T follicular helper cell (primary cell): ENCODE results near the gene HRH1.
"Not testable (repeated sequence)": the region's sequence is repeated elsewhere in the genome, so short reads cannot be mapped to it uniquely, and the experiment has no call there.

Source experiments
- DNase-seq: peaks from one replicate; pipeline ENCODE4 v3.0.0-alpha.2; 2020; ENCODE audit warnings: low read depth

HRH1 gene

DNA sequence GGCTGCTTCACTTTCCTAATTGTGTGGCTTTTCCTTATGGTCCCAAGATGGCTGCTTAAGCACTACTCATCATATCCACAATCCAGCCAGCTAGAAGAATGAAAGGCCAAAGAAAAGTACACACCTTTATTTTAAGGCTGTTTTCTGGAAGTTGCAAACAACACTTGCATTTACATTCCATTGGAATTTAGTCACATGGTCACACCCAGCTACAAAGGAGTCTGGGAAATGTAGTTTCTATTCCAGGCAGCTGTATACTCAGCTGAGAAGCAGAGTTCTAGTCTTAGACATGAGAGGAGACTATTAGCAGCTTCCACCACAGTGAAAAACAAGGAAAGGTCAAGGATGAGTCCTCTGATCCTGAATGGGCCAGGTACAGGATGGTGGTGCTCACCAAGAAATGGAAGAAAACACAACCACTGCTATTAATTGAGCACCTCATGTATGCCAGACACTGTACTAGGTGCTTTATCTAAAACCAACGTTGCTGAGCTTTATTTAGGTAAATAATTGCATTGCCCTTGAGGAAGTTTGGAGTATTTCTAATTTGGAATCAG lies 89.9 kb downstream of the HRH1 start:
- DNase-seq: no peak

DNA sequence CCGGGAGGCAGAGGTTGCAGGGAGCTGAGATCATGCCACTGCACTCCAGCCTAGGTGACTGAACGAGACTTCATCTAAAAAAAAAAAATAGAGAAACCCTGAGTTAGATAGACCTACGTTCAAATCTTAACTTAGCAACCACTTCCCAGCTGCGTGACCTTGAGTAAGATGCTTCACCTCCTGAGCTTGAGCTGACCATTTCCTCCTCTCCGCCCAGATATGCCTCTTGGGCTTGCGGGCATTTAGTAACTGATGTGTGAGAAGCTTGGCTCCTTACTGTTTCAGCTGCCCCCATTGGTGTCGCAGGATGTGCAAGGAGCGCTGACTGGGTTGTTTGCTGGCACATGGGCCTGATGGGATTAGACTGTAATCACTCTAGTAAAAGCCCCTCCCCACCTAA lies 91.0 kb downstream of the HRH1 start:
- no peak for DNase-seq

DNA sequence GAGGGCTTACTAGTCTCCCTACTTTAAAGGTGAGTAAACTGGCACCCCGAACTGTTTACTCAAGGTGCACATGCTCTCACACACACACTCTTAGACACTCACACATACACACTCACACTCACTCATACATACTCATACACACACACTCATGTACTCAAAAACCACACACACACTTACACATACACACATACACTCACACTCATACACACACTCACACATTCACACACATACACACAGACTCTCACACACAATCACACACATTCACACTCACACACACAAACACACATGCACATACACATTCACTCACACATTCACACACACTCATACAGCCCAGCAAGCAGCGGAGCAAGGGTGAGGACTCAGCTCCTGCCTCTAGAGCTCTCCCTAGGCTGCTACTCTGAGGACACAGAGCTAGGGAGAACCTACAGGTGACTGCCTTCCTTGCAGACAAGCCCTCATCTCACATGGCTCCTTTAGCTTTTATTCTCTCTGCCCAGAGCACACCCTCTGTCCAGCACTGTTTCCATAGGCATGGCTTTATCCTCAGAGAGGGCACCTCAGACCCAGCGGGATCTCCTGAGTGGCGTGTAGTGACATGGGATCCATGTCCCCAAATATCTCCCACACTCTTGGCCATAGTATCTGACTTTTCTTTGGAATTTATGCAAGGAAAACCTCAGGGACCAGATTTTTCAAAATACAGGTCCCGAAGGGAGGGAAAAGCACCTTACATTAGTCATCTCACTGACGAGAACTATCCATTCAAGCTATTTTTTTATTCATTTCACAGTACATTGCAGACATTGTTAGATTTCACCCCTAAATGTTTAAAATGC lies 91.8 kb downstream of the HRH1 start:
- no peak for DNase-seq

DNA sequence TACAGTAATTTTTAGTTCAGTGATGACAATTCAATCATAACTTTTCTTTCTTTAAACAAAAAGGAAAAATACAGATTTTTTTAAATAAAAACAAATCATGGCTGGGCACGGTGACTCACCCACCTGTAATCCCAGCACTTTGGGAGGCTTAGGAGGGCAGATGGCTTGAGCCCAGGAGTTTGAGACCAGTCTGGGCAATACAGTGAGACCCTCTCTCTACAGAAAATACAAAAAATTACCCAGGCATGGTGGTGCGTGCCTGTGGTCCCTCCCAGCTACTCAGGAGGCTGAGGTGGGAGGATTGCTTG lies 92.3 kb downstream of the HRH1 start:
- no peak for DNase-seq

DNA sequence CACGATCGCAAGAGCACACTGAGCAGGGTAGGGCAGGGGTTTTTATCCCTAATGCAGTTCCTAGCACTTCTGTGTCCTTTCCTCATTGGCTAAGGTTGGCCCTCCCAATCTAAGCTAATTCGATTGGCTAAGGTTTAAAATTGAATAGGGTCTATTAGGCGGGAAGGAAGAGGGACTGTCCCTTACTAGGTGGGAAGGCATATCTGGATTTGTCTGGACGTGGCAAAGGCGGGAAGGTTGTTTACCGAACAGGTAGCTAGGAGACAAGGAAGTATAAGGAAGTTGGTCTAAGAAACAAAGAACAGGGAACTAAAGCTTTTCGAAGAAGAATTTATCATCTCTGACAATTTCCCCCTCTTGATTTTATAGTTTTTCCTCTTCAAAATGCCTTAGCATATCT lies 93.1 kb downstream of the HRH1 start:
- DNase-seq: no peak

DNA sequence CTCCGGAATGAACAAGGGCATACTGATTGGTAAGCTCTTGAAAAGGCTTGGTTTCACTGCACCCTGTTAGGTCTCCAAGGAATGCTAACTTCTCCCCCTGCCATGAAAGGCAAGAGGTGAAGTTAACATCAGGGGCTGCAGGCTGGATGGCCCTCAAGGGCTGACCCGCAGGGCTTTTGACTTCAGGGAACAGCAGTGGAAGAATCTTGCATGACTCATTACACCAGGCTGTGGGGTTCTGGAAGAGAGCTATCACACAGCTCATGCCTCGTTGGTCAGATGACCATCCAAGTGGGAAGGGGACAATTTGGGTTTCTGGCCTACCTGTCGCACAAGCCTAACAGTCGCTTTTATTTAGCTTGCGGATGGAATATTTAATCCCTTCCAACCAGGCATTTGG lies 94.3 kb downstream of the HRH1 start:
- no peak for DNase-seq

DNA sequence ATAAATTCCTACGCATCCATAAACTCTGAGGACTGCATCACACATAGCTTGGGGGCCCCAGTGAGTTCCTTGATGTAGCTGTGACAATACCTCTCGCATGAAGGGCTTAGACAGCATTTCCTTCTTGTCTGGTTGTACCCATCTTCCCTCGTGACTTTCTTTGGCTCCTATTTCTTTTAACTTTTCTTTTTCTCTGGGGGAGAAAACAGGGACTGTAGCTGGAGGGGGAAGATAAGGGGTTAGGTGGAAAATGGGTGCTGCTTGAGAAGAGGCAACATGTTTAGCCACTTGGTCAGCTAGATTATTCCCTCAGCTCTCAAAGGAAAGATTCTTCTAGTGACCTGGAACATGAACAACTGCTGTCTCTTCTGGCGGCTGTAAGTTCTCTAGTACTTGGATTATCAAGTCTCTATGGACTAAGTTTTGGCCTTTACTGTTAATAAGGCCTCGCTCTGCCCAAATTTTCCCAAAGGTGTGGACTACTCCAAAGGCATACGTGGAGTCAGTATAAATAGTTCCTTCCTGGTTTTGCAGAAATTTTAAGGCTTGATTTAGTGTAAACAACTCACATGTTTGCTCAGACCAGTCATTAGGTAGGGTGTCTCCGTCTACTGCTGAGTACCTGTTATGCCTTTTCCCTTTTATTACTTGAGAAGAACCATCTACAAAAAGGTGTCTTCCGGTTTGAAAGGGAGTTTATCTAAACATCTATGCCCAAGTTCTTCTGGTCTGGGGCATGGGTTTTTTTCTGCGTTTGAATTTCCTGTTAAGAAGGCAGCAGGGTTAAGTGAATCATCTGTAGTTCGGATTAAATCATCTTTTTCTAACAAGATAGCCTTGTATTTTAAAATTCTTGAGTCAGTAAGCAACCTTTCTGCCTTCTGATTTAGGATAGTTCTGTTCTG lies 96.9 kb downstream of the HRH1 start:
- DNase-seq: no peak

DNA sequence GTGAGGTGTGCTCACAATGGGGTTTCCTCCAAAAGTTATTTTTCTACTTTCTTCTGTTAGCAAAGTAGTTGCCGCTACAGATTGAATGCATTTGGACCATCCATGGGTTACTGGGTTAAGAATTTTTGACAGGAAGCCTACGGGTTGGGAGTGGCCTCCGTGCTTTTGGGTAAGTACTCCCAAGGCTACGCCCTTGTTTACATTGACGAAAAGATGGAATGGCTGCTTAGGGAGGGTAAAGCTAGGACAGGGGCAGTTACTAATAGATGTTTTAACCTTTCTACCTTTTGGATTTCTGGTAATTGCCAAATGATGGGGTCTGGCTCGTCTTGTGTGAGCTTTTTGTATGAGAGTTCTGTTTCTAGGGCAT lies 97.5 kb downstream of the HRH1 start:
- no peak for DNase-seq

DNA sequence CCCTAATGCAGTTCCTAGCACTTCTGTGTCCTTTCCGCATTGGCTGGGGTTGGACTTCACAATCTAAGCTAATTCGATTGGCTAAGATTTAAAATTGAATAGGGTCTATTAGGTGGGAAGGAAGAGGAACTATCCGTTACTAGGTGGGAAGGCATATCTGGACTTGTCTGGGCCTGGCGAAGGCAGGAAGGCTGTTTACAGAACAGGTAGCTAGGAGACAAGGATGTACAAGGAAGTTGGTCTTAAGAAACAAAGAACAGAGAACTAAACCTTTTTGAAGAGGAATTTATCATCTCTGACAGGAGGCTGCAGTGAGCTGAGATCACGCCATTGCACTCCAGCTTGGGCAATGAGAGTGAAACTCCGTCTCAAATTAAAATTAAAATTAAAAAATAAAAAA lies 100.6 kb downstream of the HRH1 start:
- no peak for DNase-seq

DNA sequence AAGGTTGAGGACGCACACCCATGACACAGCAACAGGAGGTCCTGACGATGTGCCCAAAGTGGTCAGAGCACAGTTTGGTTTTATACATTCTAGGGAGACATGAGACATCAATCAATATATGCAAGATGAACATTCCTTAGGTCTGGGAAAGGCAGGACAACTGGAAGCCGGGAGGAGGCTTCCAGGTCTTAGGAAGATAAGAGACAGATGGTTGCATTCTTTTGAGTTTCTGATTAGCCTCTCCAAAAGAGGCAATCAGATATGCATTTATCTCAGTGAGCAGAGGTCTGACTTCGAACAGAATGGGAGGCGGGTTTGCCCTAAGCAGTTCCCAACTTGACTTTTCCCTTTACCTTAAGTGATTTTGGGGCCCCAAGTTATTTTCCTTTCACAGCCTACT lies 101.2 kb downstream of the HRH1 start:
- not testable (repeated sequence) for DNase-seq

DNA sequence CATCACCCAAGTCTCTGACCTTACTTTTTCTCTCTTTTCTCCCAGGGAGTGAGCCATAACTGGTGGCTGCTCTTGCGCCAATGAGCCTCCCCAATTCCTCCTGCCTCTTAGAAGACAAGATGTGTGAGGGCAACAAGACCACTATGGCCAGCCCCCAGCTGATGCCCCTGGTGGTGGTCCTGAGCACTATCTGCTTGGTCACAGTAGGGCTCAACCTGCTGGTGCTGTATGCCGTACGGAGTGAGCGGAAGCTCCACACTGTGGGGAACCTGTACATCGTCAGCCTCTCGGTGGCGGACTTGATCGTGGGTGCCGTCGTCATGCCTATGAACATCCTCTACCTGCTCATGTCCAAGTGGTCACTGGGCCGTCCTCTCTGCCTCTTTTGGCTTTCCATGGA lies 104.7 kb downstream of the HRH1 start:
- no peak for DNase-seq

DNA sequence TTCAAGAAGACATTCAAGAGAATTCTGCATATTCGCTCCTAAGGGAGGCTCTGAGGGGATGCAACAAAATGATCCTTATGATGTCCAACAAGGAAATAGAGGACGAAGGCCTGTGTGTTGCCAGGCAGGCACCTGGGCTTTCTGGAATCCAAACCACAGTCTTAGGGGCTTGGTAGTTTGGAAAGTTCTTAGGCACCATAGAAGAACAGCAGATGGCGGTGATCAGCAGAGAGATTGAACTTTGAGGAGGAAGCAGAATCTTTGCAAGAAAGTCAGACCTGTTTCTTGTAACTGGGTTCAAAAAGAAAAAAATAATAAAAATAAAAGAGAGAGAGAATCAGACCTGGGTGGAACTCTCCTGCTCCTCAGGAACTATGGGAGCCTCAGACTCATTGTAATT lies 106.2 kb downstream of the HRH1 start:
- no peak for DNase-seq

DNA sequence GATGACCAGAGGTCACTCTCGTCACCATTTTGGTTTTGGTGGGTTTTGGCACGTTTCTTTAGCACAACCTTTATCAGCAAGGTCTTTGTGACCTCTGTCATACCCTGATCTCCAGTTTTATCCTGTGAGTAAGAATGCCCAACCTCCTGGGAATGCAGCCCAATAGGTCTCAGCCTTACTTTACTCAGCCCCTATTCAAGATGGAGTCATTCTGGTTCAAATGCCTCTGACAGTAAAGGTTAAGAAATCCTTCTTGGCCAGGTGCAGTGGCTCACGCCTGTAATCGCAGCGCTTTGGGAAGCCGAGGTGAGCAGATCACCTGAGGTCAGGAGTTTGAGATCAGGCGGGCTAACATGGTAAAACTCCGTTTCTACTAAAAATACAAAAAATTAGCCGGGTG lies 114.7 kb downstream of the HRH1 start:
- DNase-seq: no peak

DNA sequence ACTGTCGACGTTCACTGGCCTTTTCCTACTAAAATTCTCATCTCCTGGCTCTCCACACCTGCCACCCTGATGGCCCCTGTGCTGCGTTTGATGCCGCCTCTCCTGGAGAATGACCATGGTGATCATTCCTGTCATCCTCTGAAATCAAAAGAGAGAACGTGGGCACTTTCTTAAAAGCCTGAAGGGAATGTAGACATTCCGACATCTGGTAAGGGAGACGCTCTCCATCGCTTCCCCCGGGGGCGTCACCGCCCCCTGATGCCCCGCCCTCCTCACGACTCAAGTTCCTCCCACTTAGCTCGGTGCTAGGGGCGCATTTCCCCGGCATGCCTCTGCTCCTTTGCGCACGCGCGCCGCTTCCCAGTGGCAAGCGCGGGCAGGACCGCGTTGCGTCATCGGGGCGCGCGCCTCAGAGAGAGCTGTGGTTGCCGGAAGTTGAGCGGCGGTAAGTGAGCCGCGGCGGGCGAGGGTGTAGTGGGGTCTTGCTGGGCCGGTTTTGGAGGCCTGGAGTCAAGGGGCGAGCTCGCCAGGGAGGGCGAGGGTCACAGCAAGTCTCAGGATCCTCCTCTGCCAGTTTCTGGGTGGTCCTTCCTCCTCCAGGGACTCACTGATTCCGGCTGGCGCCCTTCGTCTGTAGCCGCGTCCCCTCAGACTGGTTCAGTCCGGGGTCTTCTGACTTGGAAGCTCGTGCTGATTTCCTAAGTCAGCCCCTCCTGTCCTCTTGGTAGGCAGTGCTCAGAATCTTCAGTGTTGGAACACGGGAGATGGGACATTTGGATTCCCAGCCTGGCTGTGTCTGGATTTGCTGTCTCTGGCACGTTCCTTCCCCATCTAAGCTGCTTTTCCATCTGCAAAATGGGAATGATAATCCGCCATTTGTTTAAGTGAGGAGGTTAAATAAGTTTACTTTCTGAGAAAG lies 118.0 kb downstream of the HRH1 start, which contains the start of gene ATG7:
Gene ATG7, plus strand, starts transcription at position 412 of the 919 bp plus-strand sequence. CDS start 26,299 bp downstream, outside the sequence.
- peak; percentile 93 for DNase-seq

DNA sequence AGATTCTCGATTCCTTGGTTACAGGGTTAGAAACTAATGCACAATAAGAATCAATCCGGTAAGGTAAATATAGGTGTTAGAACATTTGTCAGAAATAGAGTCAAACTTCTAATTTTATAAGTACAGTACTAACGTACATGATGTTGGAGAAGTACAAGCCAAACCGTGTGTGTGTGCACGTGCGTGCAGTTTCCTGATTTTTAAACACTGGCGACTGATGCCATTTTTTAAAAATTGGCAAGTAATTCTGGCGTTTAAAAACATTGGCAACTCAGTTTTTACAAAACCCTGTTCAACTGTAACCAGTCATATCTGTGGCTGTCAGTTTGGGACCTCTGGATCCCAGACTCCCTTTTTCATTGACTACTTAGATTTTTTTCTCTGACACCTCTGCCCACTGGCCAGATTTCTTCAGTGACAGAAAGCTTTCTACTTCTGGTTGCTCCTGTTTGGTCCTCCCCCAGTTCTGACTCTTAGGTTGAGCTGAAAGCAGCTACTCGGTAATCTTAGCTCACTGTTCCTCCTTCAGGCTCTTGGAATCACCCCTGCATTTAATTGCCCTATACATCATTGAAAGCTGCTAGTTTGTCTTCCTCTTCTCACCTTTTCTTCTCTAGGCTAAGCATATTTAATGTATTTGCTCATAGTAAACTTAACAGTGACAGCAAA lies 118.7 kb downstream of the HRH1 start:
- no peak for DNase-seq

DNA sequence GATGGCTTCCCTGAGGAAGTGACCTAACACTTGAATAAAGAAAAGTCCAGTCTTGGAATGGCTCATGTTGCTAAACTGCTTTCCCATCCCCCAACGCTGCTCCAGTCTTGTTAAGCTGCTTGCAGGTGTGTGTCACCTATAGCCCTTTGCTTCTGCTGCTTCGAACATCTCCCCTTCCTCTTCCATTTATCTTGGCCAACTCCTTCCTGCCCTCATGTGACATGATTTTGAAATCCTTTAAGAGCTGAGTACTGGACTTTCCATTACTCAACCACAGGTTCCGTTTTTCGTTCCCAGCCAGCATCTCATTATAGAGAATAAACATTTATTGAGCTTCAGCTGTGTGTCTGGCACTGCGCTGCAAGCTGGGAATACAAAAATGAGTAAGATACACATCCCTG lies 119.6 kb downstream of the HRH1 start:
- DNase-seq: no peak

DNA sequence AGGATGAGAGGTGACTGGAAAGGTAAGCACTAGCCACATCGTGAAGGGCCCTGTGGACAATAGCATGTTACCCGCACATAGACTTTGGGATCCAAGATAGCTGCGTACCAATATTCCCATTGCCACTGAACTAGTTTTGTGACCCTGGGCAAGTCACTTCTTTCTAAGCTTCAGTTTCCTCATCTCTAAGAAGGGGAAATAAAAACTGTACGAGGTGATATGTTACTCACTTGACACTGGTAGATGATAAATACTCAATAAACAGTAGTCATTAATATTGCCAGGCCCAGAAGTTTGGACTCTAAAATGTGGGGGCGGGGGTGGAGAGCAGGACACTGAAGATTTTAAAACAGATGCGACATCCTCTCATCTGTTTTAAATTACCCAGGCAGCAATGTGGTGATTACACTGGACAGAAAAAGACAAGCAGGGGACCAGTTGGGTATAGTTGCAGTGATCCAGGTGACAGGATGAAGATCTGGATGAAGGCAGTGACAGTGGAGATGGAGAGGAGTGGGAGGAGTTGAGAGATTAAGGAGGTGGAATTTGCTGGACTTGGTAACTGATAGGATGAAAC lies 120.4 kb downstream of the HRH1 start:
- DNase-seq: no peak

DNA sequence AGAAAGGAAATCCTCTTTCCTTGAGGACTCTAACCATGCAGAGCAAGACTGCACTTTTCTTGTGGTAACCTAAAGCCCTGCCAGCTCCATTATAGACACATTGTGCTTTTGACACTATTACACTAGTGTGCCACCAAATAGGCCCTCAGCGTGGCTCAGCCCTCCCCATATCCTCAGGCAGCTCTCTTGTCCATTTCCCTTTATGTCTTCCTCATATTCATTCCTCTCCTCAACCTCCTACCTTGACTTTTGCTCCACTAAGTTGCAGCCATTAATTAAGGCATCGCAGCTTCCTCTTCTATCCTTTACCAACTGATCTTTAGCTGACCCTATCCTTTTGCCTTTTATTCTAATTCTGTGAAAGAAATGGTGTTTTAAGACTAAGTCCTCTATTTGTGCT lies 121.6 kb downstream of the HRH1 start:
- no peak for DNase-seq

DNA sequence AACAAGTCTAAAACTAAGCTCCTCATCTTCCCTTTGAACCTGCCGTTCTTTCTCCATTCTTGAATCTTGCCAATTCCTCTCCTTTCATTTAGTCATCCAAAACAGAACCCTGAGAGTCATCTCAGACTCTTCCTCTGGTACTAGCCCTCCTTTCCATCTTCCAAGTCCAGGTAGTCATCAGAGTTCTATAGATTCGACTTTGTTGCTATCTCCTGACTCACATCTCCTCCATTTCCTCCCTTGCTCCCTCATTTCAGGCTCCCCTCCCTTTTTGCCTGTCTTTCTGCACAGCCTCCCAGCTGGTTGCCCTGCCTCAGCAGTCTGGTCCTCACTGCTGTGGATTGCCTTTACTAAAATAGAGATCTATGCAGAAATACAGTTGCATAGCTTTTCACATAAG lies 122.6 kb downstream of the HRH1 start:
- no peak for DNase-seq

DNA sequence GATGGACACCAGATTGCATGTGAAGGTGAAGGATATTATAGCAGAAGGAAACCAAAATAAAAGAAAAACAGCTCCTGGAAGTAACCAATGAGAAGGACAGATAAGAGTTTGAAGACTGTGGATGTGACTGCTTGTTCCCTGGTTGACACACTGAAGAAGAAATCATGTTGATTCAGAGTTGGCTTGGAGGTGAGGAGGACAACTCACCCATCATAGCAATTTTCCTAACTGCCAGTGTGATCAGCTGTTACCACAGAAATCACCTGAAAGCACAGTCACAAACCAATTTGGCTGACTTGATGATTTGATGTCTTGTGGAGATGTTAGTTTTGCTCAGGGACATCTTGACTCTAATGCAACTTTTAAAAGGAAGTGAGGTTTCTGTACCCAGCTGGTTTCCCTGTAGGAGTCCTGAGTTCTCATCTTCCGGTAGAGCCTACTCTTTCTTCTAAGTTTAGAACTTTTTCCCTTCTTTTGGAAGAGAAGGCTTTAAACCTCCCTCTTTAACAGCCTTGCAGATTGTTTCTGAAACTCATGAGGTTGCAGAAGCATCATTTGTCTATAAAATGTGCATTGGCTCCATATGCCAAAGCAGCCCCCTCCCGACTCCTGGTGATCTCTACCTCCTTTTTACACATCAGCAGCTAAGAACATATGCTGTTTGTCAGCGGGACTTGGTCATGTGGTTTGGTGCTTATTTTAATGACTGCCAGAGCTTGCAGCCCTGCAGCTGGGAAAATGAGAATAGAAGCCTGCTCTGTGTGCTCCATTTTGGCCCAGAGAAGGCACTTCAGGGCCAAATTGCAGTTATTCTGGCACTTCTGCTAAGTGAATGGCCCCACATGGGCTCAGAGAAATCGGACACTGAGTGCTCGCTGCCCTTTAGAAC lies 128.2 kb downstream of the HRH1 start:
- DNase-seq: no peak
